Measurements from ENCODE around the gene CORO6.

- TF ChIP-seq, protein P1, sequence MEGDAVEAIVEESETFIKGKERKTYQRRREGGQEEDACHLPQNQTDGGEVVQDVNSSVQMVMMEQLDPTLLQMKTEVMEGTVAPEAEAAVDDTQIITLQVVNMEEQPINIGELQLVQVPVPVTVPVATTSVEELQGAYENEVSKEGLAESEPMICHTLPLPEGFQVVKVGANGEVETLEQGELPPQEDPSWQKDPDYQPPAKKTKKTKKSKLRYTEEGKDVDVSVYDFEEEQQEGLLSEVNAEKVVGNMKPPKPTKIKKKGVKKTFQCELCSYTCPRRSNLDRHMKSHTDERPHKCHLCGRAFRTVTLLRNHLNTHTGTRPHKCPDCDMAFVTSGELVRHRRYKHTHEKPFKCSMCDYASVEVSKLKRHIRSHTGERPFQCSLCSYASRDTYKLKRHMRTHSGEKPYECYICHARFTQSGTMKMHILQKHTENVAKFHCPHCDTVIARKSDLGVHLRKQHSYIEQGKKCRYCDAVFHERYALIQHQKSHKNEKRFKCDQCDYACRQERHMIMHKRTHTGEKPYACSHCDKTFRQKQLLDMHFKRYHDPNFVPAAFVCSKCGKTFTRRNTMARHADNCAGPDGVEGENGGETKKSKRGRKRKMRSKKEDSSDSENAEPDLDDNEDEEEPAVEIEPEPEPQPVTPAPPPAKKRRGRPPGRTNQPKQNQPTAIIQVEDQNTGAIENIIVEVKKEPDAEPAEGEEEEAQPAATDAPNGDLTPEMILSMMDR (IDR thresholded peaks at IDR 0.05), result no peak
- no peak for TF ChIP-seq POLR2A (IDR thresholded peaks at IDR 0.05)
Observed at GRCh38 chr17:29614349-29615047, 8.2 kb downstream of the CORO6 start.
